Gastroesophageal sphincter (tissue), 4 donors: ENCODE measurements around the gene WFDC10A. TPM values are rescaled to one million over a fixed set of nuclear protein-coding genes. Genes with fewer than 3 reads are reported as not detected.

Experiments
- ATAC-seq: fragments of 150-250 bp; one replicate; pipeline ENCODE4 v1.9.1; 2016; ENCODE audit warnings: mild to moderate bottlenecking, moderate library complexity
- H3K27ac ChIP-seq, 4 donors: fragments of 200-600 bp; sonication (generic) in 3 of 4; 1 replicate in 3 of 4; 2 replicates in 1 of 4; pipeline ENCODE4 v1.5.1; 2016 to 2019
- H3K27me3 ChIP-seq: fragments of 200-600 bp; sonication (generic); one replicate; pipeline ENCODE4 v1.5.1; 2019
- H3K36me3 ChIP-seq, 2 donors: fragments of 200-600 bp; sonication (generic); one replicate each; pipeline ENCODE4 v1.5.1; 2019; ENCODE audit warnings: control low read depth in 1 of 2
- H3K4me1 ChIP-seq, 3 donors: fragments of 200-600 bp; sonication (generic); 1 replicate in 2 of 3; 2 replicates in 1 of 3; pipeline ENCODE4 v1.5.1; 2016 to 2019; ENCODE audit warnings: control low read depth in 2 of 3
- H3K4me3 ChIP-seq, 2 donors: fragments of 200-600 bp; sonication (generic); one replicate each; pipeline ENCODE4 v1.5.1; 2019; ENCODE audit warnings: mild to moderate bottlenecking in 1 of 2, moderate library complexity in 1 of 2
- H3K9me3 ChIP-seq, 3 donors: fragments of 200-600 bp; sonication (generic); one replicate each; pipeline ENCODE4 v1.5.1; 2017 to 2019; ENCODE audit warnings: control low read depth in 2 of 3
- CTCF ChIP-seq, 4 experiments: fragments of 200-600 bp in 2 of 4; fragments of 450-650 bp in 2 of 4; sonication (generic) in 1 of 4; IDR thresholded peaks; one replicate each; pipeline ENCODE4 v1.5.1; 2017 to 2019; ENCODE audit warnings: antibody characterized with exemption in 4 of 4, mild to moderate bottlenecking in 2 of 4, moderate library complexity in 2 of 4
- EP300 ChIP-seq: sonication (generic); formaldehyde crosslinking; IDR thresholded peaks from one replicate; pipeline ENCODE4 v1.6.1; 2017; ENCODE audit warnings: antibody characterized with exemption, mild to moderate bottlenecking
- POLR2A ChIP-seq, 2 donors: fragments of 450-650 bp; IDR thresholded peaks; one replicate each; pipeline ENCODE4 v1.6.1; 2017; ENCODE audit warnings: antibody characterized with exemption in 2 of 2, mild to moderate bottlenecking in 2 of 2, moderate library complexity in 1 of 2
- POLR2AphosphoS5 ChIP-seq: sonication (generic); formaldehyde crosslinking; IDR thresholded peaks from one replicate; pipeline ENCODE4 v1.6.1; 2017; ENCODE audit warnings: antibody characterized with exemption
- WGBS, 2 donors: methylation state at CpG; one replicate each; pipeline ENCODE4 v1.1.5; 2018; ENCODE audit warnings: low coverage in 1 of 2; 5-methylcytosine and 5-hydroxymethylcytosine counted together
- total RNA-seq, 4 donors: library from RNA; depleted of rRNA; stranded (reverse); fragments of >200 nt; gene quantifications; one replicate each; pipeline ENCODE4 v1.1.0, GENCODE V29; 2016

Gene WFDC10A
- total RNA-seq, 4 donors from 2014 or later: not detected

GRCh38 chr20:45611054-45611453 lies 18.5 kb upstream of the WFDC10A start:
- H3K27me3 ChIP-seq: peaks cover 26% of the 10 kb centered on the region
- no peak for ATAC-seq
- no peaks in the 10 kb centered on the region for H3K4me1 ChIP-seq
- TF ChIP-seq POLR2AphosphoS5: no peak
- no peak for TF ChIP-seq EP300
- no peak for TF ChIP-seq CTCF (IDR thresholded peaks at IDR 0.05)
- no peak for TF ChIP-seq POLR2A (IDR thresholded peaks at IDR 0.05)
- H3K36me3 ChIP-seq: no peaks in the 10 kb centered on the region
- H3K4me3 ChIP-seq: no peak overlapping the region
- H3K9me3 ChIP-seq: peaks cover 0 to 13% (median 0%) of the 10 kb centered on the region in 3 donors
- H3K27ac ChIP-seq: no peak overlapping the region
- 62 to 63% methylated on average over 3 to 4 of the region's 4 CpGs for WGBS, 2 donors

GRCh38 chr20:45612314-45612713 lies 17.2 kb upstream of the WFDC10A start:
- no peak for ATAC-seq
- Histone ChIP-seq H3K9me3 (peaks cover 0 to 2% (median 0%) of the 10 kb centered on the region in 3 donors), H3K27ac (no peak overlapping the region), H3K36me3 (no peaks in the 10 kb centered on the region), H3K27me3 (peaks cover 26% of the 10 kb centered on the region), H3K4me1 (no peaks in the 10 kb centered on the region), H3K4me3 (no peak overlapping the region)
- no peak for TF ChIP-seq CTCF (IDR thresholded peaks at IDR 0.05)
- no peak for TF ChIP-seq EP300
- TF ChIP-seq POLR2A (IDR thresholded peaks at IDR 0.05): no peak
- TF ChIP-seq POLR2AphosphoS5: no peak

- 92 to 97% methylated on average over 2 of the region's 2 CpGs for WGBS, 2 donors
- Histone ChIP-seq H3K9me3 (peaks cover 0 to 5% (median 0%) of the 10 kb centered on the region in 3 donors), H3K36me3 (no peaks in the 10 kb centered on the region), H3K27ac (no peak overlapping the region), H3K27me3 (peaks cover 6% of the 10 kb centered on the region), H3K4me1 (no peaks in the 10 kb centered on the region), H3K4me3 (no peak overlapping the region)
- TF ChIP-seq POLR2AphosphoS5 (no peak), CTCF (IDR thresholded peaks at IDR 0.05) (no peak)
- no peak for ATAC-seq
Observed at GRCh38 chr20:45617591-45617990, 11.9 kb upstream of the WFDC10A start.

DNA sequence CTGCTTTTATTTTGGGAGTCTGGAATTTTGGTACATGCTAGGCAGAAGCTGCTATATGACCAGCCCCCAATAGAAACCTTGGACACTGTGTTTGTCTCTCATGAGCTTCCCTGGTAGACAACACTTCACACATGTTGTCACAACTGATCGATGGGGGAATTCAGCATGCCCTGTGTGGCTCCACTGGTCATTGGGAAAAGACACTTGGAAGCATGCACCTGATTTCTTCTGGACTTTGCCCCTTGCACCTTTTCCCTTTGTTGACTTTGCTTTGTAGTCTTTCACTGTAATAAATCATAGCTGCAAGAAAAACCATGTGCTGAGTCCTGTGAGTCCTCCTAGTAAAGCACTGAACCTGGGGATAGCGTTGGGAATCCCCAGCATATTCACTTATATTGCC lies 7.9 kb upstream of the WFDC10A start:
- no peak for TF ChIP-seq CTCF (IDR thresholded peaks at IDR 0.05)
- TF ChIP-seq EP300: no peak
- no peaks in the 10 kb centered on the region for H3K27me3 ChIP-seq
- 67 to 86% methylated on average over 1 to 2 of the region's 2 CpGs for WGBS, 2 donors
- peaks cover 0 to 5% (median 0%) of the 10 kb centered on the region in 3 donors for H3K9me3 ChIP-seq
- no peak overlapping the region for H3K4me3 ChIP-seq
- no peaks in the 10 kb centered on the region for H3K4me1 ChIP-seq
- ATAC-seq: no peak
- no peaks in the 10 kb centered on the region for H3K36me3 ChIP-seq
- no peak overlapping the region for H3K27ac ChIP-seq

- Histone ChIP-seq H3K9me3 (no peaks in the 10 kb centered on the region), H3K27me3 (peaks cover 7% of the 10 kb centered on the region)
Observed at GRCh38 chr20:45626540-45626939, 3.0 kb upstream of the WFDC10A start.

More at GRCh38 chr20:45626540-45626939, 3.0 kb upstream of the WFDC10A start:
- Histone ChIP-seq H3K36me3 (no peaks in the 10 kb centered on the region), H3K4me3 (no peak overlapping the region), H3K27ac (no peak overlapping the region), H3K4me1 (peaks cover 0 to 6% (median 0%) of the 10 kb centered on the region in 3 donors)
- 53 to 69% methylated on average over 2 of the region's 2 CpGs for WGBS, 2 donors
- no peak for TF ChIP-seq EP300
- TF ChIP-seq POLR2AphosphoS5: no peak
- no peak for TF ChIP-seq CTCF (IDR thresholded peaks at IDR 0.05)
- TF ChIP-seq POLR2A (IDR thresholded peaks at IDR 0.05): no peak
- ATAC-seq: no peak
